GM23248 (cell line): ENCODE data around the gene MKI67.

Experiments used
- EZH2 ChIP-seq: fragments of 200-600 bp; sonication (generic); IDR thresholded peaks from 2 replicates; pipeline ENCODE4 v1.6.1; 2018; ENCODE audit warnings: antibody characterized with exemption, mild to moderate bottlenecking; ENCODE audit not compliant: insufficient read depth, poor library complexity, severe bottlenecking
- EZH2phosphoT487 ChIP-seq: fragments of 200-600 bp; sonication (generic); IDR thresholded peaks from 2 replicates; pipeline ENCODE4 v1.6.1; 2018; ENCODE audit warnings: antibody characterized with exemption, moderate library complexity, mild to moderate bottlenecking, low read depth; ENCODE audit not compliant: insufficient read depth

DNA sequence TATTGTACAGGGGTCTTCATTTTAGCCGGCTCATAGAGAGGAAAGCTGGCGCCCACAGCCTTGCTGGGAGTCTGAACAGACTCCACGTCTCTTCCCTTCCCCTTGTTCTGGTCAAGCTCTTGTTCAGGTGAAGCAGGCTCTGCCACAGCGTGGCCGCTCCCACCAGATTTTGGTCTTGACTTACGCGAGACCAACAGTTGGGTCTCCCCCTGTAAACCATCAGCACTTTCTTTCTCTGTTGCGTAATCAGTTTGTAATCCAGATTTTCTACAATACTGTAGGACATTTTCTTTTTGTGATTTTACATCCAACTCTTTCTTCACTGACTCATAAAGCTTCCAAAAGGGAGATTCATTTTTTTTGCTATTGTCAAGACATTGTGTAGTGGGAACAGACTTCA lies 10.9 kb downstream of the MKI67 start:
- TF ChIP-seq EZH2 (no peak), EZH2phosphoT487 (no peak)
